ENCODE measurements around the gene GAL3ST2.
A peak's percentile ranks its signal among the peaks of the same experiment; 100 is the strongest.
"Not testable (repeated sequence)": the region's sequence is repeated elsewhere in the genome, so short reads cannot be mapped to it uniquely, and the experiment has no call there.

GAL3ST2 gene

GRCh38 chr2:241746084-241746483 lies 30.5 kb upstream of the GAL3ST2 start:
- no peak for DNase-seq (ENCODE audit: low read depth in 2 of 2, low spot score in 1 of 2)

GRCh38 chr2:241748468-241749256 lies 28.0 kb upstream of the GAL3ST2 start:
- no peak for DNase-seq (ENCODE audit: low read depth in 2 of 2, low spot score in 1 of 2)

GRCh38 chr2:241750076-241750840 lies 26.4 kb upstream of the GAL3ST2 start:
- DNase-seq (ENCODE audit: low read depth in 2 of 2, low spot score in 1 of 2): no peak

- DNase-seq (ENCODE audit: low read depth in 2 of 2, low spot score in 1 of 2): no peak
Measured at GRCh38 chr2:241751152-241751551, 25.5 kb upstream of the GAL3ST2 start.

GRCh38 chr2:241751776-241752175 lies 24.8 kb upstream of the GAL3ST2 start:
- DNase-seq (ENCODE audit: low read depth in 2 of 2, low spot score in 1 of 2): no peak

GRCh38 chr2:241752253-241752652 lies 24.4 kb upstream of the GAL3ST2 start:
- no peak for DNase-seq (ENCODE audit: low read depth in 2 of 2, low spot score in 1 of 2)

- no peak for DNase-seq (ENCODE audit: low read depth in 2 of 2, low spot score in 1 of 2)
Measured at GRCh38 chr2:241752689-241753276, 23.8 kb upstream of the GAL3ST2 start.

GRCh38 chr2:241753493-241753892 lies 23.1 kb upstream of the GAL3ST2 start:
- no peak for DNase-seq (ENCODE audit: low read depth in 2 of 2, low spot score in 1 of 2)

GRCh38 chr2:241754042-241754441 lies 22.6 kb upstream of the GAL3ST2 start:
- DNase-seq (ENCODE audit: low read depth in 2 of 2, low spot score in 1 of 2): no peak

GRCh38 chr2:241755166-241755565 lies 21.5 kb upstream of the GAL3ST2 start:
- DNase-seq (ENCODE audit: low read depth in 2 of 2, low spot score in 1 of 2): no peak

GRCh38 chr2:241755777-241756176 lies 20.8 kb upstream of the GAL3ST2 start:
- DNase-seq (ENCODE audit: low read depth in 2 of 2, low spot score in 1 of 2): no peak

GRCh38 chr2:241759067-241759807 lies 17.4 kb upstream of the GAL3ST2 start:
- no peak for DNase-seq (ENCODE audit: low read depth in 2 of 2, low spot score in 1 of 2)

GRCh38 chr2:241759893-241760292 lies 16.7 kb upstream of the GAL3ST2 start:
- DNase-seq (ENCODE audit: low read depth in 2 of 2, low spot score in 1 of 2): not testable (repeated sequence)

GRCh38 chr2:241760301-241760771 lies 16.3 kb upstream of the GAL3ST2 start:
- no peak for DNase-seq (ENCODE audit: low read depth in 2 of 2, low spot score in 1 of 2)

GRCh38 chr2:241762321-241762932 lies 14.2 kb upstream of the GAL3ST2 start:
- DNase-seq (ENCODE audit: low read depth in 2 of 2, low spot score in 1 of 2): no peak

GRCh38 chr2:241762933-241763369 lies 13.7 kb upstream of the GAL3ST2 start:
- DNase-seq (ENCODE audit: low read depth in 2 of 2, low spot score in 1 of 2): peak; percentile 32 to 53

- no peak for DNase-seq (ENCODE audit: low read depth in 2 of 2, low spot score in 1 of 2)
Measured at GRCh38 chr2:241763551-241764274, 12.9 kb upstream of the GAL3ST2 start.

GRCh38 chr2:241764275-241765241 lies 12.1 kb upstream of the GAL3ST2 start:
- no peak for DNase-seq (ENCODE audit: low read depth in 2 of 2, low spot score in 1 of 2)
